Heart right ventricle (tissue), 16 donors: ENCODE results near the gene GPR146. TPM values are rescaled to one million over a fixed set of nuclear protein-coding genes. Genes with fewer than 3 reads are reported as not detected.

Source experiments
- ATAC-seq, 8 donors: fragments of 200-7000 bp; cut with Tn5 transposase; one replicate each; pipeline ENCODE4 v1.9.1; 2020; ENCODE audit warnings: mild to moderate bottlenecking in 8 of 8, moderate library complexity in 8 of 8, moderate number of reproducible peaks in 1 of 8
- DNase-seq, 2 donors: peaks; one replicate each; pipeline ENCODE4 v3.0.0-alpha.2; 2020
- H3K27ac ChIP-seq, 10 donors: fragments of 200-600 bp; sonication (generic) in 2 of 10; one replicate each; pipeline versions ENCODE4 v1.5.0 to v1.8.0; 2020 to 2022; ENCODE audit warnings: mild to moderate bottlenecking in 3 of 10
- H3K27me3 ChIP-seq, 7 donors: fragments of 200-600 bp; one replicate each; pipeline ENCODE4 v1.8.0; 2021 to 2022; ENCODE audit warnings: mild to moderate bottlenecking in 2 of 7
- H3K36me3 ChIP-seq, 9 donors: fragments of 200-600 bp; sonication (generic) in 1 of 9; one replicate each; pipeline versions ENCODE4 v1.5.0 to v1.8.0; 2020 to 2022; ENCODE audit warnings: mild to moderate bottlenecking in 2 of 9
- H3K4me1 ChIP-seq, 9 donors: fragments of 200-600 bp; sonication (generic) in 1 of 9; one replicate each; pipeline versions ENCODE4 v1.5.0 to v1.8.0; 2020 to 2022; ENCODE audit warnings: mild to moderate bottlenecking in 4 of 9
- H3K4me3 ChIP-seq, 10 donors: fragments of 200-600 bp; sonication (generic) in 2 of 10; one replicate each; pipeline versions ENCODE4 v1.5.0 to v1.8.0; 2020 to 2022; ENCODE audit warnings: mild to moderate bottlenecking in 7 of 10, moderate library complexity in 2 of 10
- H3K9me3 ChIP-seq, 11 donors: fragments of 200-600 bp in 10 of 11; sonication (generic) in 2 of 11; one replicate each; pipeline versions ENCODE4 v1.5.0 to v1.8.0; 2013 to 2022; ENCODE audit warnings: mild to moderate bottlenecking in 2 of 11, control low read depth in 1 of 11, moderate library complexity in 1 of 11
- WGBS, 2 donors: extraction: QIAGEN DNeasy Blood & Tissue Kit; methylation state at CpG; one replicate each; pipeline ENCODE4 v1.1.7; 2013; ENCODE audit warnings: inconsistent platforms in 1 of 2; 5-methylcytosine and 5-hydroxymethylcytosine counted together
- intact Hi-C, 10 donors: fragments of 100-400 bp; cut with DNase I; formaldehyde crosslinking; loops; one replicate each; pipeline versions ENCODE4 v1.11.1 to v1.14.2; 2022
- polyA plus RNA-seq, 2 donors: library from polyadenylated mRNA; stranded (reverse); fragments of 200-250 nt; gene quantifications; one replicate each; pipeline ENCODE4 v1.2.3, GENCODE V29; 2013
- total RNA-seq, 10 donors: library from RNA; stranded (reverse); fragmentation: NEBNext Ultra II Directional in 3 of 10; extraction: Animal tissue kit (Norgen Biotek cat#: 25700) in 3 of 10; gene quantifications; one replicate each; pipeline versions ENCODE4 v1.2.1 to v1.2.4, GENCODE V29; 2021 to 2023
- TF ChIP-seq, protein P1 (sequence below), 9 donors: fragments of 200-600 bp; sonication (generic) in 2 of 9; IDR thresholded peaks; one replicate each; pipeline versions ENCODE4 v1.5.0 to v1.8.0; 2021 to 2022; ENCODE audit warnings: antibody characterized with exemption in 9 of 9, mild to moderate bottlenecking in 5 of 9, moderate library complexity in 1 of 9
- donor health status: Arrhythmogenic right ventricular cardiomyopathy.
- donor health status: ischemic (EF 13 %, LVEDD 7.1; RV severe dilation, severe dysfunction).
- donor health status: healthy with polysubstance abuse.
- donor health status: DM: no; HTN: yes; CAD: no.
- donor health status: DM: no; HTN: no; CAD: no.
- donor health status: ischemic (EF 25% LVEDD 6.9; RV normal size, moderate dysfunction).
- donor health status: ischemic (EF 25% LVEDD 5.7; RV mildly dilated, moderate dysfunction).
- donor health status: healthy.
- donor health status: DM: yes; HTN: yes; CAD: no.
- donor health status: Ischemic cardiomyopathy.
- donor health status: ischemic (EF 35%, LVEDD 5.7; RV mildly dilated, moderate dysfunction).
- donor health status: nonischemic (EF 11% LVEDD 7.7; RV severe dilation, severe dysfunction).
- donor health status: DM: yes; HTN: yes; CAD: no.
- donor health status: PGD.
- donor health status: ischemic (EF 29% LVEDD 5.4; RV normal size, mild dysfunction).
- donor health status: nonischemic (EF 23%, LVEDD 6.1; RV moderate dilation, normal function).

GPR146 gene
- total and polyA plus RNA-seq, 12 donors: 13.3 to 34.5 (median 22.7) TPM

DNA sequence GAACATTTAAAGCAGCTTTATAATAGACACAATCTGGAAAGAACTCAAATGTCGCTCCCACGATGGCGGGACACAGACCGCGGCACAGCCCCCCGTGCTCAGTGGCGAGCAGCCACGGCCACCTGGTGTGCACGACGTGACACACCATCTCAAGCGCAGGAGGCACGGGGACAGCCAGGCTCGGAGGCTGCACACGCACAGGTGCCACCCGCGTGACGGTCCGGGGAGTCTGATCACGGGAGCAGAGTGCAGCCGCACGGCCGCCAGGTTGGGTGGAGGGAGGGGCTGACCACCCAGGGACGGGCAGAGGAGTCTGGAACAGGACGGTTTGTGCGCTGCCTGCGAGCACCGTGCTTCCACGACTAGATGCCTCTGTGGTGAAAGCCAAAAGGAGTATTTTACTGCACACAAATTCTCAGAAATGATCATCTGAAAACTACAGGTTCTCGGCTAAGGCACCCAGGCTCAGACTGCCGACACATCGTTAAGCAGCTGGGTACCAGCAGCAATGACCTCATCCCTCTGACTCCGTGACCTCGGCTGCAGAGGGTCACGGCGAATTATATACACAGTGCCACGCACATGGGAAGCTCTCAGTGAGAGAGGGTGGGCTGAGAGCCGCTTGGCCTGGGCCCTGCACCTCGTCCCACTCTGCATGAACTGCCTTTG lies 36.0 kb downstream of the GPR146 start:
- Histone ChIP-seq H3K36me3 (no peaks in the 10 kb centered on the region), H3K27ac (no peak overlapping the region), H3K4me3 (no peak overlapping the region), H3K9me3 (no peaks in the 10 kb centered on the region), H3K4me1 (peaks cover 0 to 51% (median 17%) of the 10 kb centered on the region in 9 donors), H3K27me3 (no peaks in the 10 kb centered on the region)
- WGBS, 2 donors: 92 to 94% methylated on average over 38 of the region's 38 CpGs
- no peak for DNase-seq
- intact Hi-C loops: loop anchor here in 3 of 10 donors (10.0 kb wide), 2 partner anchors 54 to 94 kb away; a partner anchor contains a TSS
- ATAC-seq: no peak
- TF ChIP-seq, protein P1, sequence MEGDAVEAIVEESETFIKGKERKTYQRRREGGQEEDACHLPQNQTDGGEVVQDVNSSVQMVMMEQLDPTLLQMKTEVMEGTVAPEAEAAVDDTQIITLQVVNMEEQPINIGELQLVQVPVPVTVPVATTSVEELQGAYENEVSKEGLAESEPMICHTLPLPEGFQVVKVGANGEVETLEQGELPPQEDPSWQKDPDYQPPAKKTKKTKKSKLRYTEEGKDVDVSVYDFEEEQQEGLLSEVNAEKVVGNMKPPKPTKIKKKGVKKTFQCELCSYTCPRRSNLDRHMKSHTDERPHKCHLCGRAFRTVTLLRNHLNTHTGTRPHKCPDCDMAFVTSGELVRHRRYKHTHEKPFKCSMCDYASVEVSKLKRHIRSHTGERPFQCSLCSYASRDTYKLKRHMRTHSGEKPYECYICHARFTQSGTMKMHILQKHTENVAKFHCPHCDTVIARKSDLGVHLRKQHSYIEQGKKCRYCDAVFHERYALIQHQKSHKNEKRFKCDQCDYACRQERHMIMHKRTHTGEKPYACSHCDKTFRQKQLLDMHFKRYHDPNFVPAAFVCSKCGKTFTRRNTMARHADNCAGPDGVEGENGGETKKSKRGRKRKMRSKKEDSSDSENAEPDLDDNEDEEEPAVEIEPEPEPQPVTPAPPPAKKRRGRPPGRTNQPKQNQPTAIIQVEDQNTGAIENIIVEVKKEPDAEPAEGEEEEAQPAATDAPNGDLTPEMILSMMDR (IDR thresholded peaks at IDR 0.05): no peak

DNA sequence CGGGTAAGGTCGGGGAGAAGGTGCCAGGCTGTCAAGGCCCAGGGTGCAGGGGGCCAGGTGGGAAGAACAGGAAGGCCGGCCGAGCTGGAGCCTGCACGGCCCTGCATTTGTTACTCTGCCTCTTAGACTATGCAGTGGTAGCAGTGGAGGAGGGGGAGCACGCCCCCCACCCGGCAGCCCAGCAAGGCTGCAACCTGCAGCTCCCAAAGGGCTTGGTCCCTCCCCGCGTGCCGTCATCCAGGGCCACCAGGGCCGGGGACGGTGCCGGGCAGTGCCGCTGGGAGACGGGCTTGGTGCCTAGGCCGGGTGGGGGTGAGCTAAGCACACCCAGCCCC lies 36.5 kb downstream of the GPR146 start:
- ATAC-seq: no peak
- no peaks in the 10 kb centered on the region for H3K9me3 ChIP-seq
- no peak overlapping the region for H3K4me3 ChIP-seq
- no peak for DNase-seq
- H3K36me3 ChIP-seq: no peaks in the 10 kb centered on the region
- 95 to 96% methylated on average over 16 of the region's 16 CpGs for WGBS, 2 donors
- H3K27me3 ChIP-seq: no peaks in the 10 kb centered on the region
- TF ChIP-seq, protein P1 (IDR thresholded peaks at IDR 0.05): no peak
- peaks cover 0 to 49% (median 16%) of the 10 kb centered on the region in 9 donors for H3K4me1 ChIP-seq
- H3K27ac ChIP-seq: no peak overlapping the region
- intact Hi-C loops: loop anchor here in 3 of 10 donors (10.0 kb wide), 2 partner anchors 54 to 94 kb away; a partner anchor contains a TSS

DNA sequence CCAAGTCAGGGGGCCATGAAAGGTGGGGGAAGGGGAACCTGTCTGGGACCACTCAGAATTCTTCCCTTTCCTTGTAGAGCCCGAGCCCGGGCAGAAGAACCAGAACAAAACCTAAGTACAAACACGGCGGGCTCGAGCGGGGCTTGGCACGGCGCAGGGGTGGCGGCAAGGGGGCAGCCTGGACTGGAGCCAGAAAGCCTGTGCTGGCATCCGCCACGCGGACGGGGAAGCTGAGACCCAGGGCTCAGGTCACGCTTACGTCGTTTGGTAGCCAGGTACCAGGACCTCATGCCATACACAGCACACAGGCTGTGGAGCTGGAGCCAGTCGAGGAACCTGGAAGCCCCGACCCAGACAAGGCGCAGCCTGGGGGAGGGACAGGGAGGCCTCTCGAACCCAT lies 37.0 kb downstream of the GPR146 start:
- 87 to 91% methylated on average over 19 to 20 of the region's 20 CpGs for WGBS, 2 donors
- Histone ChIP-seq H3K9me3 (no peaks in the 10 kb centered on the region), H3K36me3 (no peaks in the 10 kb centered on the region), H3K4me1 (peaks cover 0 to 48% (median 15%) of the 10 kb centered on the region in 9 donors), H3K4me3 (no peak overlapping the region), H3K27me3 (no peaks in the 10 kb centered on the region), H3K27ac (no peak overlapping the region)
- no peak for ATAC-seq
- intact Hi-C loops: loop anchor here in 3 of 10 donors (10.0 kb wide), 2 partner anchors 53 to 93 kb away; a partner anchor contains a TSS
- DNase-seq: no peak
- TF ChIP-seq, protein P1 (IDR thresholded peaks at IDR 0.05): no peak

DNA sequence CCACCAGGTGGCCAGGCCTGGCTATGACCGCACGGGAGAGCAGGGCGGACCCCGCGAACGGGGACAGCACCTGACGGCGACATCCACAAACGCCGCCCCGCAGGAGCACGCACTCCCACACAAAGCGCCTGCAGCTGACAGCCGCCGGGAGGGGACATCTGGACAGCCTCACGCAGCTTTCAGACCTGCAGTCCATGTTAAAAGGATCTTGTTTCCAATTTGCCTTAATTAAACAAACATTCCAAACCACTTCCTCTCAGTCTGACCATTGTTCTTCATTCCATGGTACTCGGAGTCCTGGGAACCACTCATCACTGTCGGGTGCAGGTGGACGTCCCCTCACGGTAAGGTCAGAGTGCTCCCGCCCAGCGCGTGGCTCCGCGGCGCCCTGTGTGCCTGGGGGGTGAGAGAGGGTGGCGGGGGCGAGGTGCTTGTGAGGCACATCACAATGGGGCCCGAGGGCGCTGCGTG lies 37.6 kb downstream of the GPR146 start:
- H3K9me3 ChIP-seq: no peaks in the 10 kb centered on the region
- no peaks in the 10 kb centered on the region for H3K36me3 ChIP-seq
- H3K27ac ChIP-seq: no peak overlapping the region
- DNase-seq: no peak
- TF ChIP-seq, protein P1 (IDR thresholded peaks at IDR 0.05): no peak
- WGBS, 2 donors: 34 to 43% methylated on average over 31 of the region's 31 CpGs
- ATAC-seq: peak in 1 of 8 donors; percentile 37
- no peaks in the 10 kb centered on the region for H3K27me3 ChIP-seq
- intact Hi-C loops: loop anchor here in 3 of 10 donors (10.0 kb wide), 2 partner anchors 53 to 93 kb away; a partner anchor contains a TSS
- peaks cover 2 to 48% (median 17%) of the 10 kb centered on the region in 9 donors for H3K4me1 ChIP-seq
- no peak overlapping the region for H3K4me3 ChIP-seq
